Fibroblast of mammary gland (primary cell): Measurements from ENCODE around the gene MEF2A.

Source experiments
- DNase-seq: peaks from one replicate; pipeline ENCODE4 v3.0.0-alpha.2; 2010; ENCODE audit warnings: low read depth
- H3K4me3 ChIP-seq: 2 replicates; pipeline ENCODE4 v1.5.1; 2011; ENCODE audit warnings: low read depth, mild to moderate bottlenecking, low read length, moderate library complexity; ENCODE audit not compliant: control insufficient read depth
- TF ChIP-seq, protein P1 (sequence below): conservative IDR thresholded peaks from 2 replicates; pipeline ENCODE4 v1.5.1; 2011; ENCODE audit warnings: low read depth, low read length, inconsistent platforms; ENCODE audit not compliant: control insufficient read depth, insufficient read depth

Gene MEF2A

DNA sequence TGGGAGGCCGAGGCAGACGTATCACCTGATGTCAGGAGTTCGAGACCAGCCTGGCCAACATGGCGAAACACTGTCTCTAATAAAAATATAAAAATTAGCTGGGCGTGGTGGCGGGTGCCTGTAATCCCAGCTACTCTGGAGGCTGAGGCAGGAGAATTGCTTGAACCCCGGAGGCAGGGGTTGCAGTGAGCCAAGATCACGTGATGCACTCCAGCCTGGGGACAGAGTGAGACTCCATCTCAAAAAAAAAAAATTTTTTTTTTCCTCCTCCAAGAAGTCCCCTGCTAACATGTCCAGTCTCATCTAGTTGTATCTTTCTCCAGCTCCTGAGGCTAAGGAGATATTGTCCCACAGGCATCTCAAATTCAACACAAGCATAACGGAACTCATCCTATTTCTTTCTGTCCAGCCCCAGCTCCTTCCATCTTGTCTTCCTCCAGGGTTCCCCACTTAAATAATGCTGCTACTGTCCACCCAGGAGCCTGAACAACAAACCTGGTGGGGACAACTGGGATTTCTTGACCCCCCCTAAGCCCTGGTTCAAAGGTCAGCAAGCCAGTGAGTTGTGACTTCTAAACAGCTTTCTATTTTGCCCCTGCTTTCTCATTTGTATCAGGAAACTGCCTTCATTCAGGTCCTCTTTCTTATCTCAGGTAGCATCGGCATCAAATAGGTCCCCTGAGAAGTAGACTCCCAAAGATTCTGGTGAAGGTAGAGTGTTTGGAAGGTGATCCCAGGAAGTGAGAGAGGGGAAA is 4.1 kb upstream of the MEF2A start:
- TF ChIP-seq, protein P1, sequence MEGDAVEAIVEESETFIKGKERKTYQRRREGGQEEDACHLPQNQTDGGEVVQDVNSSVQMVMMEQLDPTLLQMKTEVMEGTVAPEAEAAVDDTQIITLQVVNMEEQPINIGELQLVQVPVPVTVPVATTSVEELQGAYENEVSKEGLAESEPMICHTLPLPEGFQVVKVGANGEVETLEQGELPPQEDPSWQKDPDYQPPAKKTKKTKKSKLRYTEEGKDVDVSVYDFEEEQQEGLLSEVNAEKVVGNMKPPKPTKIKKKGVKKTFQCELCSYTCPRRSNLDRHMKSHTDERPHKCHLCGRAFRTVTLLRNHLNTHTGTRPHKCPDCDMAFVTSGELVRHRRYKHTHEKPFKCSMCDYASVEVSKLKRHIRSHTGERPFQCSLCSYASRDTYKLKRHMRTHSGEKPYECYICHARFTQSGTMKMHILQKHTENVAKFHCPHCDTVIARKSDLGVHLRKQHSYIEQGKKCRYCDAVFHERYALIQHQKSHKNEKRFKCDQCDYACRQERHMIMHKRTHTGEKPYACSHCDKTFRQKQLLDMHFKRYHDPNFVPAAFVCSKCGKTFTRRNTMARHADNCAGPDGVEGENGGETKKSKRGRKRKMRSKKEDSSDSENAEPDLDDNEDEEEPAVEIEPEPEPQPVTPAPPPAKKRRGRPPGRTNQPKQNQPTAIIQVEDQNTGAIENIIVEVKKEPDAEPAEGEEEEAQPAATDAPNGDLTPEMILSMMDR, result no peak
- no peak overlapping the region for H3K4me3 ChIP-seq
- DNase-seq, result no peak

DNA sequence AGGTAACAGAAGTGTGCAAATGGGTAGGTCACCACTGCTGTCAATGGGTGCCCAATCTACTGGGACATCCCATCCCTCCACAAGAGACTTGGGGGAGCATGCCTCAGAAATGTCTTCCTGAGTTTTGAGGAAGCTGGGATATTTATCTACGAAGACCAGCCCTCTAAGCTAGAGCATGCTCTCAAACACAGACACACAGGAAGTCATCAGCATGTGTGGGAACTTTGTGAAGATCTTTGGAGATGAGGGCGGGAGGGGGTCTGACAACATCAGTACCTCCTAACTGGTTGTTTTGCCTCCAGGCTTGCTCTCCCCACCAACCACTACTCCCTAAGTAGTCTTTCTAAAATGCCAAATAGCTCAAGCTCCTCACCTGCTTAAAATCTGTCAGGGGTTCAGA is 3.5 kb upstream of the MEF2A start:
- DNase-seq, result no peak
- no peak overlapping the region for H3K4me3 ChIP-seq
- TF ChIP-seq, protein P1, result no peak

DNA sequence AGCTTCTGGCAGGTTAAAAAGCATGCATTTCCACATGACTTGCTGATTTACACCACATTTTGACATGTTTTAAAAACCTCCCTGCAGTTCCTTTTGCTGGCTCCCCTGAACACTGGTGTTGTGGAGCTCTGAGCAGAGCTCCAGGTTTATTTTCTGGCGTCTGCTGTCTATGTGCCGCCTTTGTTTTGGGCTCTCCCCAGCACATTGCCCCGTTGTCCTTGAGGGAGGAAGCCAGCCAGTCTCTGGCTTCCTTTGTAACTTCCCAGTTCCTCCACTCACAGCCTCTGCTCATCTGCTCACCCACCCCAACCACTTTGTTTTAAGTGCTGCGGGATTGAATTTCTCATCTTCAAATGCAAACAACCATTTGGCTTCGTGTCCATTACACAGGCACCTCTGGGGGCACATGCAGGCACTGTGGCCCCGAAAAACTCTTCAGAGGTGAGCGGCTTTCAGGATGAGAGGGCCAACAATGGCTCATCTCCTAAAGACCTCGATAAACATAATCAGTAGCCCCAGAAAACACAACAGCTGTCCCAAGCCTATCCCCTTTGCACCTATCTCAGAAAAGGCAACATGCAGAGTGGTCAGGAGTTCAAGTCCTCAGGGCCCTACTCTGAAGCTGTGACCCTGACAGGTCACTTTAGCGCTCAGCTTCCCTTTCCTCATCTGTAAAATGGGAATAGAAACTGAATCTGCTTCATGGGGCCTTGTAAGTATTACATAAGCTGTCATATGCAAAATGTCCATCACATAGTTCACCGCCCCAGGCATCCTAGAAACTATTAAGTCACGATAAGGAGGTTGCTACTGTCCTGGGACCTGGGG is 1.3 kb upstream of the MEF2A start:
- TF ChIP-seq, protein P1, result no peak
- peak overlapping the region; percentile 27 for H3K4me3 ChIP-seq
- no peak for DNase-seq

DNA sequence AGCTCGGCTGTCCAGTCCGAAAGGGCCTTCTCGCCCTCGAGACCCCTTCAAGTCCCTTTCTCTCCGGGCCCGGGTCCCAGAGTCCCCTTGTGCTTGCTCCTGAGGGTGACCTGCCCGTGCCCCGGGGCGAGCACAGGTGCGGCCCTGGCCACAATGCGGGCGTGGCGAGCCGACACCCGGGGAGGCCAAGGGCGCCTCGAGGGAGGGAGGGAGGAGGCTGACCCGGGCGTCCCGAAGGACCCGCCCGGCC is 810 bp upstream of the MEF2A start:
- peak overlapping the region; percentile 27 for H3K4me3 ChIP-seq
- TF ChIP-seq, protein P1, result no peak
- DNase-seq, result no peak

DNA sequence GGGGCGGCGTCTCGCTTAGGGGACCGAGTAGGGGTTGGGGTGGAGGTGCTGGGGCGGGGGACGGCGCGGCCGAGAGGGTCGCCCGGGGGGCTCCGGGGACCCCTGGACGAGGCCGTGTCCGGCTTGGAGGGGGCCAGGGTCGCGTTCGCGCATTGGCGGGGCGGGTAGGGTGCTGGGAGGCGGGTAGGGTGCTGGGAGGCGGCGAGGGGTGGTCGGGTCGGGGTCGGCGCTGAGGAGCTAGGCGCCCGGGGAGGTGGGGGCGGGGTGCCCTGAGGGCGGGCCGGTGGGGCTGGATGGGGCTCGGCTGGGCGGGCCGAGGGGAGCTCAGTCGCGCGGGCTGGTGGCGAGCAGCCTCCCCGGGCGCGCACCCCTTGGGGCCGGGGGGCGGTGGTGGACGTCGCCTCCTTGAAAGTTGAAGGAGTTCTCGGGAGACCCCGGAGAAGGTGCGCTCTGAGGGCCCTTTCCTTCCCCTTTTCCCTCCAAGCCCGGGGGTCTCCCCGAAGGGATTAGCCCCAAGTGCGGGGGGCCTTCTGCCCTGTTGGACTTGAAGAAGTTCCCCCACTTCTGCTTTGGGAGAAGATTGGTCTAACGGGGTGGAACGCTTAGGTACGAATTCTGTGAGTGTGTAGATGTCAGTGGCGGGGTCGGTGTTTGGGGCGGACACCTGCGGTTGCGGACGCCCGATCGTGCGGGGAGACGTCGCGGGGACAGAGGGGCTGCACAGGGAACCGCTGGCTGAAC is 543 bp downstream of the MEF2A start:
- H3K4me3 ChIP-seq, result peak overlapping the region; percentile 87
- TF ChIP-seq, protein P1, result no peak
- DNase-seq, result no peak

DNA sequence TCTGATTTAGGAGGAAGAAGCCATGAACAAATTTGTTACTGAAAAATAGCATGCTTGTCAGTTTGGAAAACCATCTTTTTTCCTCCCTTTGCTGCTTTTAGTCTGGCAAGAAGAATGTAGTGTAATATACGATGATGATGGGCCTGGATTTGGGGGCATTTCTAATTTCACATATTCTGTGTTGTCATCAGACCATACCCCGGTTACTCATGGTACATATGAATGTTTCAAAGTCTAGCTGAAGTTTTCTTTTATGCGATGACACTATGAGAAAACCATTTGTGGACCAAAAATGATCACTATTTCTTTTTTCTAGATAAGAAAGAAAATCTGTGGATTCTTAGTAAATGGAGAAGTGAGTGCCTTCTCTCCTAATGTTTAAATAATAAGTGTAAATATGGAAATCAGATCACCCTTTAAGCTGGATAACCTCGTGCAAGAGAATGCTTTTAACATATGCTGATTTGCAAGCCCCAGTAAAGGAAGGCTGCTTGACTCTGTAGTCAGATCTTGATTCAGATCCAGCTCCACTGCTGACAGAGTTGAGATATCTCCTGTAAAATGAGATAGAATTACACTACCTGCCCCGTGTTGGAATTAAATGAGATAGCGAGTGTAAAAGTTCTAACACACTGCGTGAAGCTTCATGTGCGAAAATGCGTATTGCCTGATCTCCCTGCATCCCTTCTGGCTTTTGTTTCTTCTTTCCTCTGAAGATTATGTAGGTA is 3.0 kb downstream of the MEF2A start:
- no peak overlapping the region for H3K4me3 ChIP-seq
- no peak for DNase-seq
- TF ChIP-seq, protein P1, result no peak
